CD14-positive monocyte (primary cell): ENCODE measurements around the gene BDH2. TPM values are rescaled to one million over a fixed set of nuclear protein-coding genes. Genes with fewer than 3 reads are reported as not detected.
A peak's percentile ranks its signal among the peaks of the same experiment; 100 is the strongest.

Experiments used
- DNase-seq, 3 donors: peaks; one replicate each; pipeline ENCODE4 v3.0.0-alpha.2; 2011 to 2022
- H2AFZ ChIP-seq: 2 replicates; pipeline ENCODE4 v1.6.0; 2012; ENCODE audit warnings: mild to moderate bottlenecking, low read depth, low read length, inconsistent platforms; ENCODE audit not compliant: insufficient read depth, poor library complexity, severe bottlenecking
- H3K27ac ChIP-seq, 2 donors: 1 replicate in 1 of 2; 2 replicates in 1 of 2; pipeline ENCODE4 v1.5.1; 2012 to 2013; ENCODE audit warnings: low read length in 2 of 2, control low read depth in 1 of 2, inconsistent platforms in 1 of 2, low read depth in 1 of 2, mild to moderate bottlenecking in 1 of 2
- H3K27me3 ChIP-seq, 2 donors: one replicate each; pipeline versions ENCODE4 v1.6.0 to v1.6.1; 2011 to 2013; ENCODE audit warnings: low read length in 2 of 2; ENCODE audit not compliant: control insufficient read depth in 2 of 2, insufficient read depth in 2 of 2
- H3K36me3 ChIP-seq, 2 donors: replicated peaks in 1 of 2; 1 replicate in 1 of 2; 2 replicates in 1 of 2; pipeline versions ENCODE4 v1.5.1 to v1.6.1; 2012 to 2013; ENCODE audit warnings: low read length in 2 of 2, control low read depth in 1 of 2, inconsistent platforms in 1 of 2, mild to moderate bottlenecking in 1 of 2; ENCODE audit not compliant: insufficient read depth in 2 of 2, control insufficient read depth in 1 of 2
- H3K4me1 ChIP-seq, 2 donors: 1 replicate in 1 of 2; 2 replicates in 1 of 2; pipeline versions ENCODE4 v1.5.1 to v1.6.1; 2012 to 2013; ENCODE audit warnings: low read length in 2 of 2, control low read depth in 1 of 2, inconsistent platforms in 1 of 2, mild to moderate bottlenecking in 1 of 2, moderate library complexity in 1 of 2; ENCODE audit not compliant: insufficient read depth in 2 of 2, control insufficient read depth in 1 of 2
- H3K4me2 ChIP-seq: replicated peaks from 2 replicates; pipeline ENCODE3; 2012; ENCODE audit warnings: low read length, moderate library complexity, mild to moderate bottlenecking; ENCODE audit not compliant: poor library complexity, severe bottlenecking; ENCODE audit errors: extremely low read depth
- H3K4me3 ChIP-seq, 3 experiments: fragments of 200-600 bp in 1 of 3; sonication (generic) in 1 of 3; replicated peaks in 1 of 3; 1 replicate in 2 of 3; 2 replicates in 1 of 3; pipeline ENCODE4 v1.5.1; 2011 to 2013; ENCODE audit warnings: low read length in 3 of 3, mild to moderate bottlenecking in 3 of 3, control low read depth in 2 of 3, low read depth in 2 of 3, inconsistent platforms in 1 of 3, moderate library complexity in 1 of 3
- H3K79me2 ChIP-seq: 2 replicates; pipeline ENCODE4 v1.6.0; 2012; ENCODE audit warnings: mild to moderate bottlenecking, control low read depth, inconsistent platforms, low read length, moderate library complexity; ENCODE audit not compliant: insufficient read depth
- H3K9ac ChIP-seq: 2 replicates; pipeline ENCODE4 v1.6.0; 2017; ENCODE audit warnings: low read length, mild to moderate bottlenecking; ENCODE audit not compliant: insufficient read depth, poor library complexity, severe bottlenecking
- H3K9me3 ChIP-seq, 2 donors: replicated peaks in 1 of 2; 1 replicate in 1 of 2; 2 replicates in 1 of 2; pipeline versions ENCODE4 v1.5.1 to v1.6.1; 2012 to 2013; ENCODE audit warnings: low read length in 2 of 2, control low read depth in 1 of 2; ENCODE audit not compliant: control insufficient read depth in 1 of 2, insufficient read depth in 1 of 2
- H4K20me1 ChIP-seq: 2 replicates; pipeline ENCODE4 v1.6.0; 2012; ENCODE audit warnings: mild to moderate bottlenecking, low read length, control low read depth, moderate library complexity; ENCODE audit not compliant: insufficient read depth
- H3K27ac Mint-ChIP-seq, 7 donors: one replicate each; pipeline ENCODE4 v1.8.0; 2020; ENCODE audit warnings: mild to moderate bottlenecking in 7 of 7, mixed read lengths in 7 of 7, moderate library complexity in 6 of 7, inconsistent platforms in 2 of 7
- H3K27me3 Mint-ChIP-seq, 3 donors: one replicate each; pipeline ENCODE4 v1.8.0; 2021 to 2022; ENCODE audit warnings: low read depth in 3 of 3, mild to moderate bottlenecking in 3 of 3, mixed read lengths in 3 of 3, moderate library complexity in 3 of 3, inconsistent platforms in 1 of 3
- H3K36me3 Mint-ChIP-seq, 2 donors: one replicate each; pipeline ENCODE4 v1.8.0; 2020; ENCODE audit warnings: mixed read lengths in 2 of 2, inconsistent platforms in 1 of 2, mild to moderate bottlenecking in 1 of 2
- H3K4me1 Mint-ChIP-seq: one replicate; pipeline ENCODE4 v1.8.0; 2020; ENCODE audit warnings: mild to moderate bottlenecking, mixed read lengths
- H3K4me3 Mint-ChIP-seq, 2 donors: one replicate each; pipeline ENCODE4 v1.8.0; 2020; ENCODE audit warnings: mild to moderate bottlenecking in 2 of 2, mixed read lengths in 2 of 2, moderate library complexity in 1 of 2
- H3K9me3 Mint-ChIP-seq, 7 donors: one replicate each; pipeline ENCODE4 v1.8.0; 2020 to 2022; ENCODE audit warnings: mixed read lengths in 7 of 7, mild to moderate bottlenecking in 6 of 7, moderate library complexity in 6 of 7, inconsistent platforms in 2 of 7
- CTCF ChIP-seq: fragments of 200-600 bp; IDR thresholded peaks from one replicate; pipeline ENCODE4 v1.8.0; 2022; ENCODE audit warnings: antibody characterized with exemption, mild to moderate bottlenecking
- WGBS: methylation state at CpG from one replicate; pipeline ENCODE4 v1.1.5; 2013; ENCODE audit warnings: missing lambda C conversion rate; ENCODE audit not compliant: insufficient coverage; 5-methylcytosine and 5-hydroxymethylcytosine counted together
- intact Hi-C, 2 donors: fragments of 100-400 bp; cut with micrococcal nuclease; formaldehyde crosslinking; loops; one replicate each; pipeline versions ENCODE4 v1.15.0 to v1.15.1; 2023
- polyA minus RNA-seq: library from RNA; depleted of rRNA, polyadenylated mRNA; stranded (reverse); fragments of >200 nt; gene quantifications from 2 replicates; pipeline ENCODE4 v1.2.3, GENCODE V29; 2012
- polyA plus RNA-seq, 3 donors: library from polyadenylated mRNA; depleted of rRNA in 1 of 3; unstranded in 2 of 3; stranded (reverse) in 1 of 3; fragments of 300-500 nt in 2 of 3; fragments of >200 nt in 1 of 3; fragmentation: Illumina TruSeq in 2 of 3; gene quantifications; 1 replicate in 2 of 3; 2 replicates in 1 of 3; pipeline ENCODE4 v1.2.3, GENCODE V29; 2012 to 2021
- total RNA-seq, 12 experiments: library from RNA in 1 of 12; stranded (reverse) in 1 of 12; fragments of 120-200 nt in 1 of 12; gene quantifications; one replicate each; pipeline ENCODE4 v1.2.4 and lab custom pipeline; 2013 to 2026; ENCODE audit warnings: mixed read lengths in 6 of 12, inconsistent platforms in 1 of 12

The BDH2 gene
- total RNA-seq (2013): 12.6 TPM
- polyA plus RNA-seq: 1 to 10 TPM; 6.2 to 8.5 (median 6.8) TPM
- 2.1 and 3.0 TPM in 2 replicates for polyA minus RNA-seq
- 0.29 to 5.9 (median 2.3) reads per million in 11 experiments for total RNA-seq (lab: John Stamatoyannopoulos, UW)

- Histone ChIP-seq H3K4me3 (peak within 1 kb of the TSS; percentile 16 to 80 (median 73)), H3K79me2 (no peaks in the 10 kb centered on the region), H4K20me1 (no peaks in the 10 kb centered on the region), H3K4me1 (peaks cover 8 to 9% of the 10 kb centered on the region in 2 donors), H2AFZ (peak within 1 kb of the TSS; percentile 89), H3K9me3 (no peaks in the 10 kb centered on the region), H3K27ac (peak within 1 kb of the TSS in 1 of 2 donors; percentile 77), H3K9ac (peak within 1 kb of the TSS; percentile 52), H3K27me3 (no peaks in the 10 kb centered on the region), H3K4me2 (peak within 1 kb of the TSS; percentile 69), H3K36me3 (no peaks in the 10 kb centered on the region)
- H3K4me3 Mint-ChIP-seq: peak within 1 kb of the TSS; percentile 69 to 92
- peaks cover 0 to 1% of the 10 kb centered on the region in 2 donors for H3K36me3 Mint-ChIP-seq
- intact Hi-C loops: no loop called here
- no peaks in the 10 kb centered on the region for H3K9me3 Mint-ChIP-seq
- peak; percentile 82 for TF ChIP-seq CTCF
- peaks cover 0 to 2% (median 2%) of the 10 kb centered on the region in 3 donors for H3K27me3 Mint-ChIP-seq
- 6% methylated on average over 7 of the region's 11 CpGs for WGBS
- peaks cover 14% of the 10 kb centered on the region for H3K4me1 Mint-ChIP-seq
- H3K27ac Mint-ChIP-seq: peak within 1 kb of the TSS; percentile 63 to 93 (median 86)
- peak; percentile 85 to 96 (median 88) for DNase-seq
Observed at GRCh38 chr4:103099691-103100392, at the start of gene BDH2. Gene BDH2 (minus strand): TSS chr4:103099834. CDS start chr4:103096254, 3,580 bp downstream.

- H3K27me3 Mint-ChIP-seq: no peaks in the 10 kb centered on the region
Observed at GRCh38 chr4:103144926-103145325, 45.3 kb upstream of the BDH2 start.

More at GRCh38 chr4:103144926-103145325, 45.3 kb upstream of the BDH2 start:
- peak overlapping the region in 1 of 7 donors; percentile 41 for H3K27ac Mint-ChIP-seq
- H3K4me3 Mint-ChIP-seq: no peak overlapping the region
- H2AFZ ChIP-seq: no peak overlapping the region
- peaks cover 43 to 77% of the 10 kb centered on the region in 2 donors for H3K36me3 Mint-ChIP-seq
- no peak overlapping the region for H3K4me2 ChIP-seq
- no peaks in the 10 kb centered on the region for H3K9me3 ChIP-seq
- no peaks in the 10 kb centered on the region for H3K9me3 Mint-ChIP-seq
- H3K9ac ChIP-seq: no peak overlapping the region
- no peak for TF ChIP-seq CTCF
- peaks cover 18% of the 10 kb centered on the region for H3K4me1 Mint-ChIP-seq
- WGBS: no CpG with 5 or more reads among the region's 4 CpGs
- intact Hi-C loops: no loop called here
- peaks cover 6 to 11% of the 10 kb centered on the region in 2 donors for H3K4me1 ChIP-seq
- no peak overlapping the region for H3K4me3 ChIP-seq
- no peaks in the 10 kb centered on the region for H4K20me1 ChIP-seq
- H3K27me3 ChIP-seq: no peaks in the 10 kb centered on the region
- H3K79me2 ChIP-seq: no peaks in the 10 kb centered on the region
- peak overlapping the region in 1 of 2 donors; percentile 35 for H3K27ac ChIP-seq
- H3K36me3 ChIP-seq: peaks cover 13 to 84% of the 10 kb centered on the region in 2 donors
- DNase-seq: no peak
